HG03159 (cell line): Measurements from ENCODE around the gene RECK.

Experiments
- ATAC-seq: cut with Tn5 transposase; IDR thresholded peaks from one replicate; pipeline ENCODE4 v1.9.1; 2021; ENCODE audit warnings: mild to moderate bottlenecking, moderate library complexity; ENCODE audit not compliant: unreplicated experiment

Gene RECK

DNA sequence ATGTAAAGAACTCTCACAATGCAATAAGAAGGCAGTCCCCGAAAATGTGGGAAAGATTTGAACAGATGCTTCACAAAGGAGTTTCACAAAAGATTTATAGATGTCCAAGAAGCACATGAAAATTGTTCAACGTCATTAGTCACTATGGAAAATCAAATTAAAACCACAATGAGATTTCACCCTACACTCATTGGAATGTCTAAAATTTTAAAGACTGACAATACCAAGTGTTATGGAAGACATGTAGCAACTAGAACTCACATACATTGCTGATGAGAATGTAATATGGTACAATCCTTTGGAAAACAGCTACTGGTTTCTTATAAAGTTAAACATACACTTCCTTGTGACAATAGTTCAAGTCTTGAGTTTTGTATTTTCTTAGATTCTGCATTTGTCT, 11.0 kb upstream of the RECK start:
- ATAC-seq, result no peak

DNA sequence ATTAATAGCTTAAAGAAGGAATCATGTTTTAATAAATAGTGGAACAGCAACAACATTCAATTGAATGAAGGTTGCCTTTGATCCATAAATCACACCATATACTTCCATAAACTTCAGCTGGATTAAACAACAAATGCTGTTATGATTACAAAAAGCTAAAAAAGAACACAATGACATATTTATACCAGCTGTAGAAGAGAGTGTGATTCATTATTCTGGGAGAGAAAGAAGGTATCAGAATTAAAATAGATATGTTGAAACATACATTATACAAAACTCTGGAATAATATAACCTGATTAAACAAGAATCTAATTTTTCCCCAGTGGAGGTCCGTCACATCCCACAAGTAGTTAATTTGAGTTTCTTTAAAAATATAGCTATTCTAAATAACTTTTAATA, 7.5 kb upstream of the RECK start:
- no peak for ATAC-seq

DNA sequence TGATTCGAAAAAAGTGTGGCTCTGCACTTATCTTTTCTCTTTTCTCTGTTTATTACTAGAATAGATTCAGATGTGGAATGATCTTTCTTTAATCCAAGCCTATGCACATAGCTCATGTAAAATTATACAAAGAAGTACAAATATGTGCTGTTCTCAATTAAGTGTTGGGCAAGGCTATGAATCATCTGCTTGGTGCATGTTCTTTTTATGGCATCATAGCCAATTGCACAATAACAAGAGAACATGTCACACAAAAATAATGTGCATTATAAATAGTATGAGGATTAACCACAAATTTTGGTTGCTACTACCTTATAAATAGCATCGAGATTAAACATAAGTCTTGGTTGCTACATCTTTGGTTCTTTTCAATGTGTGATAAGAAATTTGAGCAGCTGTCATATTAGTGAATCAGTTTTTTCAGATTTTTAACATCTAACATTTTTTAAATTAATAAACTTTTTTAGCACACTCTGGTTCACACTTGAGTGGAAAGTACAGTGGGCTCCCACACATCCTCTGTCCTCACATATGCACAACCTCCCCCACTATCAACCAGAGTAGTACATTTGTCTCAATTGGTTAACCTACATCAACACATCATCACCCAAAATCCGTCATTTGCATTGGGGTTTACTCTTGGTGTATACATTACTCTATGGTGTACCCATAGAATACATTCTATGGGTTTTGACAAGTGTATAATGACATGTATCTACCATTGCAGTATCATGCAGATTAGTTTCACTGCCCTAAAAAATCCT, 6.8 kb upstream of the RECK start:
- ATAC-seq, result no peak

DNA sequence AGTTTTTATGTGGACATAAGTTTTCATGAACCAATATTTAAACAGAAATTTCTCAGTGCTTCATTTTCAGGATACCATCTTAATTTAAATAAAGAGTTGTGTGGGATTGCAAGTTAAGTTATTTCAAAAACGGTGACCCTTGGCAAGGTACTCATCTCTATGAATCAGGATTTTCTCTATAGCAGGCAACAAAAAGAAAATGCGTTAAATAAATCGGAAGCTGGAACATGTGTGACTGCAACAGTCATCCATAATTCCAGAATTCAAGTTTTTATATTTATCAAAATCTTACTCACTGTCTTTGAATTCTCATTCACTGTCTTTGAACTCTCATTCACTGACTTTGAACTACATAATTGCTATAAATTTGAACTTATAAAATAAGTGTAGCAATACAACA, 5.8 kb upstream of the RECK start:
- ATAC-seq, result no peak

DNA sequence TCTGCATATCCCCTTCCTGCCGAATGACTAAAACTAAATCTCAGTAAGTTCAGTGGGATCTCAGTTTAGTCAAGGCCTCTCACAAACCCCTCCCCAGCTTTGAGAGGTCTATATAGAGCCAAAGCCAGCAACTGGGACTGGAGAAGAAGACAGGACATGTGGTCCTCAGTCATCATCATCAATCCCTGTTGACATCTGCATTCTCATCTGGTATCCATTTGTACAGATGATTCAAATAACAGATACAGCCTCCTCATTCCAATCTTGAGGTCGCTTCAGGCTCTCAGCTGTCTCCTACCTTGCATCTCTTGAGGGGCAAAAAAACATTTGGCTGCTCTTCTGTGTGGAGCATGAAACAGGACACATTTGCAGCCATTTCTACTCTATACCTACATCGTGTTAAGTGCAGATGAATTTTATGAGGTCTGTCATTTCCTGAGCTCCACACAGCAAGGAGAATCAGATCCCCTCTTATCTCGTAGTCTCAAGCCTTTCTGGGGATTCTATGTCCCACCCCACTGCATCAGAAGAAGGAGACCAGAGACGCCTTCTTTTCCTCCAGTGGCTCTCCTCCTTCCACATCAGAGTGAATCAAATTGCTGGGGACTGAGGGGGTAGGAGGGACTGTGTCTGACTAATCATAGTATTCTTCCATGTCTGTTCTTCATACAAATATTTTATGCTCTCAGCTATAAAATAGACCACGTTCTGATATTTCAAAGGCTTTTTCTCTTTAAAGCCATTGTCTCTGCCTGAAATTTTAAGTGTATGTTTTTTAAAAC, 4.7 kb upstream of the RECK start:
- ATAC-seq, result no peak

DNA sequence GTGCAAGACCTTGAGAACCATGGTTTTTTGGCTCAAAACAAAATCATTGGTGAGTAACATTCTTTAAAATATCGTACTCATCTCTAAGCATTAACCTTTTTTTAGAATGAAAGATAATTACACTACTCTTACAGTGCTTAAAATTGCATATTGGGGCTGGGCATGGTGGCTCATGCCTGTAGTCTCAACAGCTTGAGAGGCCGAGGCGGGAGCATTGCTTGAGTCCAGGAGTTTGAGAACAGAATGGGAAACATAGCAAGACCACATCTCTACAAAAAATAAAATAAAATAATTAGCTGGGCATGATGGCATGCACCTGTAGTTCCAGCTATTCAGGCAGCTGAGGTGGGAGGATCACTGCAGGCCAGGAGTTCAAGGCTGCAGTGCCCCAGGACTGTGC, 2.9 kb upstream of the RECK start:
- ATAC-seq, result no peak

DNA sequence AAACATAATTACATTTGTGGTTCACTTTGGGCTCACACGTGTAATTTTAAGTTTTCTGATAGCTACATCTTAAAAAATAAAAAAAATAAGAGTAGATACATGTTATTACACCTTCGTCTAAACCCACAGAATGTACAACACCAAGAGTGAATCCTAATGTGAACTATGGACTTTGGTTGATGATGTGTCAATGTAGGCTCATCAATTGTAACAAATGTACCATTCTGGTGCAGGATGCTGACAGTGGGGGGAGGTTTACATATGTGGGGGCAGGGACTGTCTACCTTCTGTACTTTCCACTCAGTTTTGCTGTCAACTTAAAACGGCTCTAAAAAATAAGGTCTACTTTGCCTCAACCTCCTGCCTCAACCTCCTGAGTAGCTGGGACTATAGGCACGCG, 2.5 kb upstream of the RECK start:
- ATAC-seq, result no peak

DNA sequence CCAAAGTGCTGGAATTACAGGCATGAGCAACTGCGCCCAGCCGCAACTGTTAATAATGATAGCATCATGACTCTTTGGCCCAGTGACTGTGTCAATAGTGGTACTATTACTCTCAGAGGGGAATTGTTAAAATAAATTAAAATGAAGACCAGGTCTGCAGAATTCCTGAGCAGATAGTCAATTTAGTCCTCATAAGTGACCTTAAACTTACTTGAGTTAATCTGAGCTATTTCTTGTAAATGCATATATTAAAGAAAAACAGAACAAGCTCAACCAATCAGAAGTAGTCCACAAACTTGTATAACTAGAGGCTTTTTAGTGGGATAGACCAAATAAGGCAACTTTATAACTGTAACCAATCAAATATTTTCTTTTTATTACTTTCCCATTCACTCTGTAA, 1.7 kb upstream of the RECK start:
- ATAC-seq, result no peak

DNA sequence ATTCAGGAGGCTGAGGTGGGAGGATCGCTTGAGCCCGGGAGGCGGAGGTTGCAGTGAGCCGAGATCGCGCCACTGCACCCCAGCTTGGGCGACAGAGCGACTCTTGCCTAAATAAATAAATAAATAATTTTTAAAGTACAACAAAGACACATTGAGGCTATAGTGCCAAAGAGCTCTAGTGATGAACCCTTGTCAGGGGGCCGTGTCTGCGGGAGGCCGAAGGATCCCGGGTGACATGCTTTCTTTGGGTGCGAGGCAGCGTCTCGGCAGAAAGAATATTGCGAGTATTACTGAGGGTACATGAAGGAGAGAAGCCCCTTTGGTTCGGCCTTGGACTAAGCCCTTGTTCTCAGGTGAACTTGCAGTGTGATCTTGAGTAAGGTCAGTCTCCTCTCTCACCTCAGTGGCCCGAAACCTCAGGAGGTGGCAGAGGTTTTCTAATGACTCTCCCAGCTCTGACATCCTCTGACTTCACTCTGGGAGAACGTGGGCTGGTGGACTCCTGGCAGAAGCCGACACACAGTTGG, 397 bp upstream of the RECK start:
- ATAC-seq, result no peak

DNA sequence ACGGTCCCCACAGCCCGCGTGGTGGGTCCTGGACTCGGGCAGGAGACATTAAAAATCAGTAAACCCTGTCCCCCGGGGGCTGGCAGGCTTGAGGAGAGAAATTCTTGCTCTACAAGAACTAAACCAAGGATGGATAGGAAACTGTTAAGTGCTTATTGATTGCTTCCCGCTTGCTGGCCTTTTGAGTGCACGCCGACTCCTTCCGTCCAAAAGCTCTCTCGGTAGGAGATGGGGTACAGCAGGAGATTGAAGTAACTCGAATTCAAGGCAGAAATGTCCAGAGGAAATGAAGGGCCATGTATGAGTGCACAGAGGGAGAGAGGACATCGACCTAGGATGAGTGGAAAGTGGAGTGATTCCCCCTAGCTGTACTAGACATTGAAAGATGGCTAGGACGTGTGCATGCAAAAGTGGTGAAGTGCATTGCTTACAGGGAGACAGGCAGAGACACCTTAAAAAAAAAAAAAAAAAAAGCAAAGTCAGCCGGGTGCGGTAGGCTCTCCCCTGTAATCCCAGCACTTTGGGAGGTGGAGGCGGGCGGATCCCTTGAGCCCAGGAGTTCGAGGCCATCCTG, 923 bp downstream of the RECK start:
- no peak for ATAC-seq

DNA sequence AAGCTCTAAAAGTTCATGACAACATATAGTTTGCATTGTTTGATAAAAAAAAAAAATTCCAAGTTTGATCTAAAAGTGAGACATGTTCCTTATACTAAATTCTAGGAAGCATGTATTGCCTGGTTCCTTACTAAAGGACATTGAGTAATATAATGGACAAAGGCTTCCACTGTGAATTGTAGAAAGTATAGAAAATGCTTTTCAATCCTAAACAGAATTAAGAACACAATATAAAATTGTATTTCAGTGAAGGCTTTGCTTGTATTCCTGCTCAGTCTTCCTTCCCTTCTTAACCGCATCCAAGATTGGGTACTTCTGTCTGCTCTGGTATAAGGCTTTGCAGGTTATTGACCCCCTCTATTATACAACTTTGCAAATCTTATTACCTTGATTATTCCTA, 2.4 kb downstream of the RECK start:
- ATAC-seq, result no peak

DNA sequence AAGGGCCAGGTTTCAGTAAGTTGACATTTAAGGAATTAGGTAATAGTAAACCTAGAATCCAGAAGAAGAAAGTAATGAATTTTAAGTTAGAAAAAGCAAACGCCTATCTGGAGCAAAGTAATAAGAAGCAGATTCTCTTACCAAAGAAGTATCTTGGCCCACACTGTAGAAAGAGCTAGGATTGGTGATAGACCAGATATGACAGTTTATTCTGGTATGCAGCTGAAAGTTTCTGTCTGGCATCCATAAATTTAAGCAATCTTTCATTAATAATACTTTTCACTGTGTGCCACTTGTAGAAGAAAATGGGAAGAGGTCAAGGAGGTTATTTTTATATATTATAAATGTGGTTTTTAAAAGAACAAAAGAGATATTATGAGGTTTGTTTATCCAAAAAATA, 3.0 kb downstream of the RECK start:
- ATAC-seq, result no peak

DNA sequence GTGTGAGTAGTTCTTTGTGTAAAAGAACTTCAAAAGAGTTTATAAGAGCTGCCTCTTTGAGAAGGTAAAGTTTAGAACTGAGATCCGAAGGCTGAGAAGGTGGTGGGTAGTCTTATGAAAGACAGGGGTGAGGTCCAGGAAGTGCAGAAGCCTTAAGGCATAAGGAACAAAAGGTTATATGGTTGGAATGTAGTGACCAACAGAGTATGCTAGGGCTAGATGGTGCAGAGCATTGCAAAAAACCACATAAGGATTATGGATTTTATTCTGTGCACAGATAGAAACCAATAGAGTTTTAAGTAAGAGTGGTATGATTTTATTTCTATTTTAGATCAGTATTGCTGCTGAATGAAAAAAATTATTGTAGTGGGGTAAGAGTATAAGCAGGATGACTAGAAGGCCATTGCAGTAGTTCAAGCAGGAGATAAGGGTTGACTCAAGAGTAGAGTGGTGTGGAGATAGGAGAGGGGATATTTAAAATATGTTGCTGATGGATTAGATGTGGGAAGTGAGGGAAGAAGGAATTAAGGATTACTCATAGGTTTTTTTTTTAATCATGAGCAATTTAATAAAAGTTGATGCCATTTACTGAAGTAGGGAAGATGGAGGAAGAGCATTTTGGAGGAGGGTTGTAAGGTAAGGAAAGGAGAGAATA, 3.7 kb downstream of the RECK start:
- no peak for ATAC-seq

DNA sequence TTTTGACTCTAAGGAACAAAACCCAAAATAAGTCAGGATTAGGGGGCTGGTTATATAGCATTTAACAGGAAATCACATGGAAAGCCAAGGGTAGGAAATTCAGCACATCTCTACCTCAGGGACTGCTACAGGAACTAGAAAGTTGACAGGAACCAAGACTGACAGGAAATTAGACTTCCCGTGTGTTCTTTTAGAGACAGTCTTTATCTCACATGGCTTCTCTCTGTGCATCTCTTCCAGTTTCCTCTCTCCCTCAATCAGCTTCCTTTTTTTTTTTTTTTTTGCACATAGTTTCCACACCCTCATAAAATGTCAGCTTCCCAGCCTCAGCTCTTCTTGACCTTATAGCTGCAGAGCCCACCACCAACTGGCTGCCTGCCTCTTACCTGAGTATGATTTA, 4.8 kb downstream of the RECK start:
- no peak for ATAC-seq

DNA sequence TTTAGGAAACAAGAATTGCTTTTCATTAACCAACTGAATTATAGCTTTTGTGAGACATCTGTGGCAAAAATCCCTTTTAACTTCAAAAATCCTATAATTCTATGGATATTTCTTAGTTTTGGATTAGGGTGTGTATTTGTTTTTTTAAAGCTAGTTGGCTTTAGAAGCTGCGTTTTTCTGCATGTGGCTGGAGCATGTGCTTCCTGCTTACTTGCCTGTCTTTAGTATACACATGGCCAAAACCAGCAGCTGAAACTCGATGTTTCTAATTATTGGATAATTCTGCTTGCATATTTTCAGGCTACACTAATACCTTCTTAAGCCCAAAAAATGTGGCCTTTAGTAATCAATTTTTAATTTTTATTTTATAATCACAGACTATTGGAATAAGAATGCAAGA, 8.9 kb downstream of the RECK start:
- ATAC-seq, result no peak

DNA sequence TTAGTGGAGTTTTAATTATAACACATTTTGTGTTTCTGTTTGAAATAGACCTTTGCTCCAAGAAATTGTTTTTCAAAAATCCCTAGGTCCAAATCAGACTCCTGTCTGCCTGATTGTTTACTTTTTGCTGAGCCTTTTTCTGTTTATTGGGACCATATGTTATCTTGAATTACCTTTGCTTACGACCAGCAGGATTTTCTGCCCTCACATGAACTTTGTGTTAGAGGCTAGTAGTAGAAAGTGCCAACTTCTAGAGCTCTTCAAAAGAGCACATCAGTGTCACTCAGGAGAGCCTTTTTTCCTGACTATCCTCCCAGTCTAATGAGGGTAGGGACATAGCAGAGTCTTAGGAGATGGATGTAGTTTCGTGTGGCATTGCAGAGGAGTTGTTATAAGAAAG, 10.2 kb downstream of the RECK start:
- ATAC-seq, result no peak

DNA sequence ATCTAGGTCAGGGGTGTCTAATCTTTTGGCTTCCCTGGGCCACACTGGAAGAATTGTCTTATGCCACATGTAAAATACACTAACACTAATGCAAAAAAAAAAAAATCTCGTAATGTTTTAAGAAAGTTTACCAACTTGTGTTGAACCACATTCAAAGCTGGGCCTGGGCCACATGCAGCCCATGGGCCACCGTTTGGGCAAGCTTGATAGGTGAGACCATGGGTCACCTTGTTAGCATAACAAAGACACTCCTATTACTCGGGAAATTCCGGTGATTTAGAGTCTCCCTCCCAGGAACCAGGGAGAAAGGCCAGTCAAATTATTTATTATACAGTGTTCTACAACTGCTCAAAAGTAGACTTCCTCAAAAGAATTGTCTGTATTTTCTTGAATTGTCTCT, 12.7 kb downstream of the RECK start:
- no peak for ATAC-seq

DNA sequence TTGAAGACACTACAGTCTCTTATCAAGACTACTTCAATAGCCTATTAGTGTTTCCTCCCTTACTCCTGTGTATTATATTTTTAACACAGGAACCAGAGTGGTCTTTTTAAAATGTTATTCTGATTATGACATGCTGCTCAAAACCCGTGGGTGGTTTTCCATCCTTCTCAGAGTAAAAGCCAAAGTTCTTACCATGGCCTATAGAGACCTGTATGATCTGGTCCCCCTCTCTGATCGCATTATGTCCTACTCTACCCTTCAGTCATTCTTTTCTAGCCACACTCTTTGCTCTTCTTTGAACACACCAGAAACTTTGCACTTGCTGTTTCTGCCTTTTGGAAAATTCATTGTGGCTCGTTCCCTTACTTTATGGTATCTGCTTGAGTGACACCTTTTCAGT, 13.8 kb downstream of the RECK start:
- no peak for ATAC-seq

DNA sequence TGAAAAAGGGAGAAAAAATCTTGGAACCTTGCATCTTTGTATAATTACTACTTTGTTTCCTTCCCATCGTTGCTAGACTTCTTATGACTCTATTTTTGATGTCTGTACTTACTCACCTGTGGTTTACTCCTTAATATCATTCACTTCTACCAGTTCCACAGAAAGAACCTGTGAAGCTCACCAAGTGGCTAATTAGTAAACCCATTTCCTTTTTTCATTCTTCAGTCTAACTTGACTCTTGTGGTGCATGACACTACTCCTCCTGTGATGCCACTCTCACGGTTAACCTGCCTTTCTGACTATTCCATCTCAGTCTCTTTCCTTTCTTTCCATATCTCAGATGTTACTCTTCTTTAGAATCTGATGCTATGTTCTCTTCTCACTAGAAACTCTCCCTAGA, 14.6 kb downstream of the RECK start:
- ATAC-seq, result no peak

DNA sequence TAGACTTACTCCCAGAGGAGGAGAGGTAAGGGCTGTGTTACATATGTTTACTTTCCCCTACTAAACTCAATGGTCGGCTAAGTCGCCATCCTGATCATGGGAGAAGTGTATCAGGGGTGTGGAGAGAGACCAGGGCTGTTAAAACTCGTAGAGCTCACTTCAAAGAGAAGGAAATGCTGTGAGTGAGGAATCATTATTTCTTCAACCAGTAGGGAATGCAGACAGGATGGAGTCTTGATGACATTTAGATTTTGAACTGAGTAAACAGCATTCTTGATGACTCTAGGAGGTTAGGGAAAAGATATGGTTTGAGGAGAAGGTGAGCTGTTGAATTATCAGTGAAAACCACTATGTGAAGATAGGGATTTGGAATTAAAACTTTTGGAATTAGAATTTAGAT, 17.3 kb downstream of the RECK start:
- ATAC-seq, result no peak

DNA sequence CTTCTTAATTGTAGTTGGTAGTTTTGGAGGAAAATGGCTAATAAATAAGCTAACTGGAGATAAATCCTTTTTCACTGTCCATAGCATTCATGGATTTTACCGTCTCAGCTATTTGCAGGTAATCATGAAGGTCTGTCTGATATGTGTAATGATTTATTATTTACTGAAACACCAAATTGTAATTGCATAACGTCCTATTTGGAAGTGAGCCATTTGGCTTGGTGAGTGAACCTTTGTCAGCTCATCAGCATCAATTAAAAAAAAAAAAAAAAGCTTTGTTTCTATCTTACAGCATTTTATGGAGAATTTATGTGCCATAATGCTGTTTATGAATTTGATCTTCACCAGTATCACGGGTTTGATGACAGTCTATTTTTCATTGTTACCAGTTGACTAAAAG, 20.2 kb downstream of the RECK start:
- ATAC-seq, result no peak
